GM12878 (cell line): ENCODE data around the gene NET1. TPM values are rescaled to one million over a fixed set of nuclear protein-coding genes. Genes with fewer than 3 reads are reported as not detected.

Source experiments
- ATAC-seq: fragments of 200-7000 bp; cut with Tn5 transposase; 3 replicates; pipeline ENCODE4 v1.9.1; 2020; ENCODE audit warnings: mild to moderate bottlenecking, moderate library complexity
- BruUV-seq: library from RNA; stranded (reverse); fragments of 400-500 nt; replicated peaks from 2 replicates; lab custom pipeline; 2021; lab: Mats Ljungman, UMichigan
- CTCF ChIA-PET: fragments of 300-600 bp; sonication (Branson Sonifier 250); formaldehyde crosslinking; extraction: SDS; loops from one replicate; lab custom pipeline; 2021; ENCODE audit warnings: inconsistent platforms; lab: Yijun Ruan, JAX
- POLR2A ChIA-PET: fragments of 350-600 bp; formaldehyde crosslinking; extraction: SDS; loops from one replicate; lab custom pipeline; 2021; ENCODE audit warnings: inconsistent platforms; lab: Charles Lee
- RAD21 ChIA-PET: fragments of 300-600 bp; sonication (Branson Sonifier 250); formaldehyde crosslinking; loops from one replicate; lab custom pipeline; 2023; ENCODE audit warnings: antibody characterized with exemption; ENCODE audit not compliant: unreplicated experiment; lab: Charles Lee
- SMC1A ChIA-PET: fragments of 300-600 bp; sonication (Branson Sonifier 250); formaldehyde crosslinking; loops from one replicate; lab custom pipeline; 2023; ENCODE audit not compliant: unreplicated experiment, uncharacterized antibody; lab: Charles Lee
- DNase-seq: peaks from one replicate; pipeline ENCODE4 v3.0.0-alpha.2; 2011; ENCODE audit warnings: low read depth, low spot score
- FAIRE-seq: peaks from 3 replicates; lab custom pipeline; 2011; peaks lifted over from hg19 to GRCh38; lab: Jason Lieb, UNC
- H2AFZ ChIP-seq: 2 replicates; pipeline ENCODE4 v1.6.0; 2011; ENCODE audit warnings: low read depth, low read length, control low read depth; ENCODE audit not compliant: control insufficient read depth
- H3K27ac ChIP-seq: 2 replicates; pipeline ENCODE4 v1.5.1; 2011; ENCODE audit warnings: control low read depth; ENCODE audit not compliant: control insufficient read depth, insufficient read depth
- H3K27me3 ChIP-seq, 2 experiments: replicated peaks in 1 of 2; 2 replicates each; pipeline versions ENCODE4 v1.6.0 to v1.6.1; 2011; ENCODE audit warnings: low read length in 1 of 2; ENCODE audit not compliant: control insufficient read depth in 2 of 2, insufficient read depth in 2 of 2
- H3K36me3 ChIP-seq, 2 experiments: 2 replicates each; pipeline ENCODE4 v1.5.1; 2011; ENCODE audit warnings: low read length in 1 of 2; ENCODE audit not compliant: control insufficient read depth in 2 of 2, insufficient read depth in 2 of 2
- H3K4me1 ChIP-seq: 2 replicates; pipeline ENCODE4 v1.6.1; 2011; ENCODE audit warnings: mild to moderate bottlenecking, low read length, moderate library complexity, mixed read lengths; ENCODE audit not compliant: control insufficient read depth, insufficient read depth
- H3K4me2 ChIP-seq: 2 replicates; pipeline ENCODE4 v1.6.0; 2011; ENCODE audit warnings: control low read depth; ENCODE audit not compliant: control insufficient read depth, insufficient read depth
- H3K4me3 ChIP-seq: fragments of 200-600 bp; sonication (generic); 2 replicates; pipeline ENCODE4 v1.5.1; 2016
- H3K79me2 ChIP-seq: 2 replicates; pipeline ENCODE4 v1.6.0; 2011; ENCODE audit warnings: low read length; ENCODE audit not compliant: control insufficient read depth, insufficient read depth
- H3K9ac ChIP-seq: 2 replicates; pipeline ENCODE4 v1.8.0; 2011; ENCODE audit warnings: low read length, control low read depth, mixed read lengths; ENCODE audit not compliant: control insufficient read depth, insufficient read depth
- H3K9me3 ChIP-seq: replicated peaks from 3 replicates; pipeline ENCODE4 v1.5.1; 2011; ENCODE audit warnings: mild to moderate bottlenecking, low read length; ENCODE audit not compliant: control insufficient read depth, insufficient read depth
- H4K20me1 ChIP-seq: 2 replicates; pipeline ENCODE4 v1.6.0; 2011; ENCODE audit not compliant: control insufficient read depth, insufficient read depth
- ATF7 ChIP-seq: fragments of 450-650 bp; IDR thresholded peaks from 2 replicates; pipeline ENCODE4 v1.6.1; 2016; ENCODE audit warnings: low read depth, mild to moderate bottlenecking
- BCLAF1 ChIP-seq: fragments of 450-650 bp; IDR thresholded peaks from 2 replicates; pipeline ENCODE4 v1.6.1; 2017; ENCODE audit warnings: antibody characterized with exemption, mild to moderate bottlenecking, moderate library complexity
- CBFB ChIP-seq: IDR thresholded peaks from 2 replicates; pipeline ENCODE4 v1.6.1; 2016; ENCODE audit warnings: antibody characterized with exemption, low read depth
- CREB1 ChIP-seq: IDR thresholded peaks from 2 replicates; pipeline ENCODE4 v1.6.1; 2012; ENCODE audit warnings: low read depth, mild to moderate bottlenecking, inconsistent platforms
- CTCF ChIP-seq, 3 experiments: IDR thresholded peaks in 2 of 3; conservative IDR thresholded peaks in 1 of 3; 2 replicates each; pipeline ENCODE4 v1.5.1; 2011; ENCODE audit warnings: low read depth in 3 of 3, low read length in 3 of 3, mild to moderate bottlenecking in 3 of 3, control low read depth in 2 of 3, moderate library complexity in 2 of 3, inconsistent platforms in 1 of 3, mixed read lengths in 1 of 3; ENCODE audit not compliant: control insufficient read depth in 2 of 3, insufficient read depth in 1 of 3; ENCODE audit errors: extremely low read depth in 1 of 3
- IKZF1 ChIP-seq: fragments of 450-650 bp; conservative IDR thresholded peaks from 2 replicates; pipeline ENCODE4 v1.6.1; 2017; ENCODE audit warnings: antibody characterized with exemption, mild to moderate bottlenecking
- MXI1 ChIP-seq: fragments of 150-350 bp; IDR thresholded peaks from 2 replicates; pipeline ENCODE4 v1.6.1; 2011; ENCODE audit warnings: low read depth, mild to moderate bottlenecking, inconsistent platforms, low read length, improper control_type of control experiment
- MYC ChIP-seq: IDR thresholded peaks from 2 replicates; pipeline ENCODE4 v1.6.1; 2011; ENCODE audit warnings: mild to moderate bottlenecking, low read length, moderate library complexity, inconsistent platforms; ENCODE audit not compliant: insufficient read depth, insufficient replicate concordance, insufficient read length, severe bottlenecking
- NR2F1 ChIP-seq: fragments of 450-650 bp; conservative IDR thresholded peaks from 2 replicates; pipeline ENCODE4 v1.6.1; 2017; ENCODE audit warnings: mild to moderate bottlenecking
- PAX8 ChIP-seq: fragments of 450-650 bp; IDR thresholded peaks from 2 replicates; pipeline ENCODE4 v1.6.1; 2017; ENCODE audit warnings: mild to moderate bottlenecking, moderate library complexity
- STAT1 ChIP-seq: fragments of 450-650 bp; conservative IDR thresholded peaks from 2 replicates; pipeline ENCODE4 v1.6.1; 2014; ENCODE audit warnings: antibody characterized with exemption, mild to moderate bottlenecking
- TCF12 ChIP-seq: IDR thresholded peaks from 2 replicates; pipeline ENCODE4 v1.6.1; 2011; ENCODE audit warnings: low read depth, mild to moderate bottlenecking, low read length
- TCF3 ChIP-seq: IDR thresholded peaks from 2 replicates; pipeline ENCODE4 v1.6.1; 2012; ENCODE audit warnings: low read depth, mild to moderate bottlenecking, low read length, borderline replicate concordance; ENCODE audit not compliant: insufficient read depth
- ZNF687 ChIP-seq: fragments of 450-650 bp; IDR thresholded peaks from 2 replicates; pipeline ENCODE4 v1.6.1; 2017; ENCODE audit warnings: mild to moderate bottlenecking, moderate library complexity
- ZSCAN29 ChIP-seq: fragments of 450-650 bp; IDR thresholded peaks from 2 replicates; pipeline ENCODE4 v1.6.1; 2017; ENCODE audit warnings: mild to moderate bottlenecking, moderate library complexity
- ZZZ3 ChIP-seq: IDR thresholded peaks from 2 replicates; pipeline ENCODE4 v1.6.1; 2011; ENCODE audit warnings: low read depth; ENCODE audit not compliant: control insufficient read depth, insufficient read length
- WGBS: methylation state at CpG from one replicate; pipeline ENCODE4 v1.1.6; 2016; ENCODE audit warnings: low lambda C conversion rate; ENCODE audit not compliant: insufficient replicate concordance, insufficient coverage; ENCODE audit errors: missing lambda C conversion rate; 5-methylcytosine and 5-hydroxymethylcytosine counted together
- in situ Hi-C: fragments of 300-500 bp; cut with MboI; formaldehyde crosslinking; loops from 9 replicates; pipeline ENCODE4 v1.14.3; 2018; ENCODE audit warnings: mixed read lengths
- intact Hi-C: fragments of 100-400 bp; cut with micrococcal nuclease; formaldehyde crosslinking; loops from one replicate; pipeline ENCODE4 v1.14.2; 2022; ENCODE audit not compliant: unreplicated experiment
- polyA plus RNA-seq, 11 experiments: library from polyadenylated mRNA; depleted of rRNA in 4 of 11; unstranded in 6 of 11; stranded (reverse) in 5 of 11; fragments of >200 nt; fragmentation: Nextera tagmentation in 4 of 11; fragmentation: Illumina TruSeq in 1 of 11; extraction: Ambion mirVana in 4 of 11; extraction: Trizol in 1 of 11; gene quantifications; 1 replicate in 1 of 11; 2 replicates in 10 of 11; pipeline versions ENCODE4 v1.2.1 to v1.2.3, GENCODE V29; 2011 to 2016; ENCODE audit warnings: inconsistent platforms in 2 of 11, missing spikeins in 2 of 11, low read depth in 1 of 11
- total RNA-seq, 4 experiments: library from RNA; depleted of rRNA in 3 of 4; stranded (reverse); fragments of >200 nt in 3 of 4; fragmentation: Illumina TruSeq in 1 of 4; extraction: Trizol in 1 of 4; gene quantifications; 2 replicates each; pipeline versions ENCODE4 v1.2.1 to v1.2.3, GENCODE V29; 2013 to 2021

Gene NET1
- total and polyA plus RNA-seq, 10 of the 15 experiments (the other 5 are each of a cell fraction or from before 2014, with no cell fraction given): 6.5 to 22.7 (median 18.4) TPM

- intact Hi-C loops: loop anchor here (5.0 to 10.0 kb wide), 2 partner anchors 166 to 424 kb away; no protein-coding TSS in a partner anchor
- H3K79me2 ChIP-seq: no peaks in the 10 kb centered on the region
- TF ChIP-seq CREB1 (no peak), BCLAF1 (no peak), IKZF1 (no peak), CBFB (no peak), MYC (no peak), STAT1 (no peak), TCF12 (no peak), TCF3 (no peak), NR2F1 (no peak), PAX8 (no peak), ZZZ3 (no peak), MXI1 (no peak), ZSCAN29 (no peak), ATF7 (no peak), ZNF687 (no peak), CTCF (IDR thresholded peaks at IDR 0.05 in 2 of 3, conservative IDR thresholded peaks at IDR 0.05 in 1 of 3; ENCODE audit: control insufficient read depth in 2 of 3, extremely low read depth in 1 of 3, insufficient read depth in 1 of 3, low read depth in 3 of 3, low read length in 3 of 3) (no peak)
These were observed 28.7 kb downstream of the NET1 start for GRCh38 chr10:5441106-5441505.

More at GRCh38 chr10:5441106-5441505, 28.7 kb downstream of the NET1 start:
- H2AFZ ChIP-seq: no peak overlapping the region
- ChIA-PET CTCF (interaction anchor here (1.5 to 18.0 kb wide), 8 partner anchors 9 to 185 kb away, joined by 4 to 535 read pairs (median 10); no protein-coding TSS in a partner anchor), POLR2A (no interaction called here), SMC1A (interaction anchor here (0.6 to 6.3 kb wide), 7 partner anchors 8 to 453 kb away, joined by 3 to 129 read pairs (median 4); no protein-coding TSS in a partner anchor), RAD21 (interaction anchor here (1.0 to 11.0 kb wide), 3 partner anchors 142 to 189 kb away, joined by 3 to 136 read pairs (median 5); no protein-coding TSS in a partner anchor)
- no peaks in the 10 kb centered on the region for H3K27me3 ChIP-seq
- H3K4me3 ChIP-seq: no peak overlapping the region
- FAIRE-seq: no peak
- no peak overlapping the region for H3K4me2 ChIP-seq
- H4K20me1 ChIP-seq: 0 out of 2 replicates have a peak, but pooled peaks cover 2% of the 10 kb centered on the region
- peaks cover 23% of the 10 kb centered on the region for H3K4me1 ChIP-seq
- no TSS peak for BruUV-seq
- no peak overlapping the region for H3K9ac ChIP-seq
- H3K36me3 ChIP-seq: no peaks in the 10 kb centered on the region; a peak in 1 of 4 replicates
- H3K9me3 ChIP-seq: no peaks in the 10 kb centered on the region
- no peak for DNase-seq
- no peak for ATAC-seq
- in situ Hi-C loops: loop anchor here (5.0 kb wide), 3 partner anchors 141 to 431 kb away; no protein-coding TSS in a partner anchor
- WGBS: 94% methylated on average over 4 of the region's 4 CpGs
- no peak overlapping the region for H3K27ac ChIP-seq
